NCI-H510A (cell line): ENCODE measurements around the gene VRK2.
A peak's percentile ranks its signal among the peaks of the same experiment; 100 is the strongest.

Experiments used
- DNase-seq: peaks from one replicate; lab custom pipeline; 2025; lab: John Stamatoyannopoulos, UW

VRK2 gene

DNA sequence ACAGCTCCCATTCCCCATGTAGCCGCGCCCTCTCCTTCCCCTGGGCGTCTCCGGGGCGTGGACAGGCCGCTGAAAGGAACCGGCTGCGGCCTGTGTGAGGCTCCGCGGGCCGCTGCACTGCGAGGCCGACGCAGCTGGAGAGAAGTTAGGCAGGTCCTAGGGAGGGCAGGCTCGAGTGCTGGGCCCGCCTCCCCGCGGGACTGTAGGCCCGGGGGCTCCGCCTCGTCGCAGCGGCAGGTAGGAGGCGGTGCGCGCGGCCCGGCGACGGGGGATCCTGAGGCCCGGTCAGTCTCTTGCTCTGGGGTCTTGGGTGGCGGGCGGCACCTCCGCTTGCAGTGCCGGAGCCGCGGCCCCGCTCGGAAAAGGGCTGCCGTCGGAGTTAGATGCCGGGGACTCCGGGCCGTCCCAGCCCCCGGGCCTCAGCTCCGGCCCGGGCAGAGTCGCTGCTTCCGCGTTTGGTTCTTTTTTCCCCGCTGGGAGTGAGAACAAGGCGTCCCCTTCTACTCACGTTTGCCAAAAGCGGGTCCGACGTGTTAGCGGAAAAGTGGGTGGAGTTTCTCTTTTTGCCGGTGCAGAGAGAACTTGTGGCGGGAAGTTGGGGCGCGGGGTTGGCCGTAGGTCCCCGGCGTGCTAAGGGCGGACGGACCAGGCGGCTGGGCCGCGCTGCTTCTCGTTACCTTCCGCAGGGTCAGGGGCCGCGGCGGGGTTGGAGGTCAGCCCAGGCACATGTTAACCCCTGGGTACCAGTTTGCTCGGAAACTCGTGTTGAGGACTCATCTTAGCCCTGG lies at the start of gene VRK2:
Gene VRK2 (plus strand): TSS at position 222 of the 788 bp plus-strand sequence. CDS start 2,026 bp downstream, outside the sequence.
- DNase-seq = peak; percentile 94

DNA sequence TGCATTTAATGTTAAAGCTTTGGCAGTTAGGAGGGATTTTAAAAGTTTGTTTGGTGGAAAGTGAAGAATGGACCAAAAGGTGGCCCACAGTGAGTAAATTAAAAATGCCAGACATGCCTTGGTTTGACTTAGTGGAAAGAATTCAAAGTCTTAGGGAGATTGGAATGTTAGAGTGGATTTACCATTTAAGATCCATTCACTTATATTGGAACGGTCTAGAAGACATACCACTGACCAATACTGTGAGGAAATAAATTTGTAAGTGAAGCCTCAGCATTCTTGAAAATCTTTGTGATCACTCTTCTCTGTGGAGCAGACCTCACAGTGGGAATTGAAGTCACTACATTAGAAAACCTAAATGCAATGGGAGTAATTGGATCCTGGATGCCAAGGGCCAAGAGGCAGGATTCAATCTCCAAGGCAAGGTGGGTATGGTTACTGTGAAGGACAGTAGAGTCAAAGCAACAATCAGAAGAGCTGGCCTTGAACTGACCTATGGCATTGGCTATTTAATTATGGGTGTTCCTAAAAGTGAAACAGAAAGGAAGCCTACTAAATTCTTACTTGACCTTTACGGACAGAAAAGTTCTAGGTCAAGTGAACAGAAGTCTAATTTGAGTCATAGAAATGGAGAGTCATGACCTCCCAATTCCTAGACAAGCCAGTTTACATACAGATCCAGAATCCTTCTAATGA lies 40.2 kb upstream of the VRK2 start:
- DNase-seq = no peak

DNA sequence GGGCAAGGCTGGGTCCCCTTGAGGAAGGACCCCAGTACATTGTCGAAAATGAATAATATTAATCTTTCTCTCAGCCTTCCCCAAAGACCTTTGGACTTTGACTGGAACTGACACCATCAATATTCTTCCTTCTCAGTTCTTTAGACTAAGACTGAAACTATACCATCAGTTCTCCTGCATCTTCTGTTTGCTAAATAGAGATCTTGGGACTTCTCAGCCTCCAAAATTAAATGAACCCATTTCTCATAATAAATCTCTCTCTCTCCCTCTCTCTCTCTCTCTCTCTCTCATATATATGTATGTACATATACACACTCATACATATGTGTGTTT lies 39.7 kb upstream of the VRK2 start:
- no peak for DNase-seq

DNA sequence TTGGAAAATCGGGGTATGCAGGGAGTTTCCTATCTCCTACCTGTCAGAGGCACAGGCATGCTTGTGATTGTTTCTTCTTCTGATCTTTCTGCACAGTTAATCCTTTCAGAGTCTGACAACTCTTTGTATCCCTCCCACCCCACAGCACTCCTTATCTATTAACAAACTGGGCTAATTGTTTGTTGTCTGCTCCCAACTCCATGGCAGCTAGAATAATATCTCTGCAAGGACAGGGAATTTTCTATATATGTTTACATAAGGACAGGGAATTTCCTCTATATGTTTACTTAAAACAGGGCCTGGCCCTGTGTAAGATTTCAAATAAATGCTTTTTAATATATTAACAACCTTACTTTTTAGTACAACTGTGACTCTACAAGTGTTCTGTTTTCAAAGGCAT lies 36.0 kb upstream of the VRK2 start:
- DNase-seq = no peak

DNA sequence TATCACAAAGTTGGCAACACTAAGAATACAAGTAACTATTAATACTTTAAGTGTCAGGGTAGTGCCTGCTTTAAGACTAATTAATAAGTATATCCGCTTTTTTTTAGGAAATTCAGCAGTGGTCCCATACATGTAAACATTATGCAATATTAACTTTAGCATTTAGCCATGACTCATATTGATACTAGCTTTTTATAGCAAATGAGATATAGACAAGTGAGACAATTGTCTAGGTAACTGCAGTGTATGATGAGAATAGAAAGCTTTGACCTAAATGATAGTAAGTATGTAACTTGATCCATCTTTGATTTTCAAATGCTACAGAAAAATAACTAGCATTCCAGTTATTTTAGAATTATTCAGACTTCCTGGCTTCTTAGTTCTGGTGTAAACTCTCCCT lies 27.4 kb upstream of the VRK2 start:
- no peak for DNase-seq

DNA sequence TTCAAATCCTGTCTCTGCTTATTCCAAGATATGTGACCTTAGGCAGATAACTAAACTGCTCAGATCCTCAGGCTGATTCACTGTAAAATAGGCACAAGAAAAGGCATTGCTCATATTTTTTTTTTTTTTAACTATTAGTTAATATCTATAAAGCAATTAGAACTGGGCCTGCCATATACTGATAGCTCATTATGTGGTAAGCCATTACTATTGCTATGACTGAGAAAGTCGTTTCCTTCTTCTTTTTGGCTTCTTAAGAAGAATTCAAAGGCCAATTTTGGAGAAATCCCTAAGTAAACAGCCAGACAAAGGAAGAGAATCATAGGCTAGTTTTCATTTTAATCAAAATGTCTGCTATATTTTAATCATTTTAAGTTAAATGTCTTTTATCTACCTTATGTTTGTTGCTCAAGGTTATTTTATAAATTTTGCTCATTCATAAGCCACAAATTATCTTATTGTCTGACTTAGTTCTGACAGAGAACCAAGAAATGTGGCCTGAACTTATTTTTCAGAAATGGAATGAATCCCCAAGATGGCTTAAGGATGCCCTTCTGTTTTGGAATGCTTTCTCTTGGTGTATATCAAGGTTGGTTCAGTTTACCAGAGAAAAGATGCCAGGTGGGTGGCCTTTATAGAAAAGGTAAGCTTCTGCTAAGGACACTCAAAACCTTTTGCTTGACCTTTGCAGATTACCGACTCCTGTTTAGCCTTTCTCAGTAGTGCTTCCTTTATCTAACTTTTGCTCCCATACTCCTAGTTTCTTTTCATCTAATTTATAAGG lies 21.3 kb upstream of the VRK2 start:
- DNase-seq = no peak

DNA sequence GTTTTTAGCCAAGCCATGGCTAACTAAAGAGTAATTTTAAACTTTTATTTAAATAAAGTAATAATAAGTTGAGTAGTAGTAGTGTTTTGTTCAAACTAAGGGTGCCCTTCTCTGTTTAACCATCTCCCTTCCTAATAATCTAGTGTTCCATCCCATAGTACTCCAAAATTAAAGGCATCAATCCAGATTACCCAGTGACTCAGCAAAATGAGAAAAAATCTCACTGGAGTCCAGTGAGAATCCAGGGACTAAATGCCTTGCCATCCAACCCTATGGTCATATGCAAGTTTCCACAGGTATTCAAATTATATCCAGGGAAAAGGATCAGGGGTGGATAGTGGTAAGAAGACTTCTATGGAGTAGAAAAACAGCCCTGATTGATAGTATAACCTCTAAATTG lies 19.6 kb upstream of the VRK2 start:
- no peak for DNase-seq

DNA sequence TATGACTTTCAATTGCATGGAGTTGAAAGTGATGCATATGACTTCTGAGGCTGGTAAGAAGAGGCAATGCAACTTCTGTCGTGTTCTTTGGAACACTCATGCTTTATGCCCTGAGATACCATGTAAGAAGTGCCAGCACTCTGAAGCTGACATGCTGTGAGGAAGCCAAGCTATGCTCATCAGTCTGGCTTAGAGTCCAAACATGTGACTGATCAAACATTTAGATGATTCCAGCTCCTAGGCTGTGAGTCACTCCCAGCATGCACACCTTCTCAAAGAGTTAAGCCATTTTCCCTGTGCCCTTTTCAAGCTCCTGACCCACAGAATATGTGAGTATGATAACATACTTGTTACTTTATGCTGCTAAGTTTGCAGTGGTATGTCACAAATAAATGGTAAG lies 15.8 kb upstream of the VRK2 start:
- no peak for DNase-seq

DNA sequence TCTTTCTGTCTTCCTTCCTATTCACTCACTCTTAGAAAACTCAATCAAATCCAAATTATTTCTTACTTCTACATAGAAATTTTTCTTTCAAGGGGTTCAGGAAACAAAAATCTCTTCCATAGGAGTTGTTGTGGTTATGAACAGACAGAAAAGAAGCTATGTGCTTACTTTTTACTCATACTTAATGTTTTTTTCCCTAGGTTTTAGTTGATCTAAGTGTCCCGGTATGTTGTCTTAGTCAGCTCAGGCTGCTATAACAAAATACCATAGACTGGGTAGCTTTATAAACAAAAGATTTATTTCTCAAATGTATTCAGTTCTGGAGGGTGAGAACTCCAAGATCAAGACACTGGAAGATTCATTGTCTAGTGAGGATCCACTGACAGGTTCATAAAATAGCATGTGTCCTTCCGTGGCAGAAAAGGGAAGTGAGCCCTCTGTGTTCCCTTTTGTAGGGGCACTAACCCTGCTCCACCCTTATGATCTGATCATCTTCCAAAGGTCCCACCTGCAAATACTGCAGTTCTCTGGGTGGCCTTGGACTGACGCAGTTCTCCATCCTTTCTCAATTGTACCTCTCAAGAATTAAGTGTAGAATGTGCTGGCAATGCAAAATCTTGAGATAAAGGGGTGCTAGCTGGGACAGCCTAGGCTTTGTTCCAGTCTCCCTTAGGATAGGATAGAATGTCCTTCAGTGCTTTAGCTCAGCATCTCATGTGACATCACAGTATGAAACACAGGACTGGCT lies 14.4 kb upstream of the VRK2 start:
- no peak for DNase-seq

DNA sequence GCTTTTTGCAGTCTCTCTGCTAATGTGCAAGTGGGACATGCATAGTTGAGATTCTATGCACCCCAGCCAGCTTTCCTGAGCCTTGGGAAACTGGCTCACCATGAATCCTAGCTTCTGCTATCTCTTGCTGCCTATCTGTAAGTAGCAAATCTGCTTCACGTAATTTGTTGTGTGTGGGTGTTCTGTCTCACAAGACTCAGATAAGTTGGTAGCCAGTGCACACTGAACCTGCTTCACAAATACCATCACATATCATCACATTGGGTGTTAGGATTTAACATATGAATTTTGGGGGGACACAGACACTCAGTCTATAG lies 13.9 kb upstream of the VRK2 start:
- no peak for DNase-seq

DNA sequence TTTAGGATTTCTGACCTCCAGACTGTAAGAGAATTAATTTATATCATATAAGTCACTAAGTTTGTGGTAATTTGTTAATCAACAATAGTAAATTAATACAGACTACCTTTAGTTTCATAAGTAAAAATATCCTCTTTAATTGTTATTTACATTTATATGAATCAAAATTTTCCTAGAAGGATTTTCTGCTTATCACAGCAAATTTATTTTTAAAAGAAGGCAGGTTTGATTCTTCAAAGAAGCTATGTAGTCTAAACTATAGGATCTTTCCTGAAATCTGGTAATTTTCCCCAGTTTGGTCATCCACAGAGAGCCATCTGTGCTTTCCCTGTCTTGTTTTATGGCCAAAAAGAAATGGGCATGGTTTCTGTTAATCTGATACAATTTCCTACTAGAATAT lies 13.1 kb upstream of the VRK2 start:
- DNase-seq = no peak

DNA sequence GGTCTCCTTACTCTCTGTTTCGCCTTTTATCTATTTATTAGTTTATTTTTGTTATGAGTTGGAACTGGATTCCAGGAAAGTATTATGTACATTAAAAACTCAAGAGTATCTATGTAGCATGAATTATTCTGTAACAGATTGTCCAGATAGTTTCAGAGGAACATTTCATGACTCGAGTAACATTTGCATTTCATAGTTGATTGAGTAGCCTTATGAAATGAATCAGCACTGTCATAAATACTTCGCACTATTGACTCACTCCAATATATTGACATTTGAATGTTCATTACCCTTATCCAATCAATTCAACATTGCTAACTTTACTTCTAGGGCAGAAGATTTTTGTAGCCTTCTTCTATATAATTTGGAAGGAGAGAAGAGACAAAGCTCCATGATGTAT lies 11.3 kb upstream of the VRK2 start:
- no peak for DNase-seq

DNA sequence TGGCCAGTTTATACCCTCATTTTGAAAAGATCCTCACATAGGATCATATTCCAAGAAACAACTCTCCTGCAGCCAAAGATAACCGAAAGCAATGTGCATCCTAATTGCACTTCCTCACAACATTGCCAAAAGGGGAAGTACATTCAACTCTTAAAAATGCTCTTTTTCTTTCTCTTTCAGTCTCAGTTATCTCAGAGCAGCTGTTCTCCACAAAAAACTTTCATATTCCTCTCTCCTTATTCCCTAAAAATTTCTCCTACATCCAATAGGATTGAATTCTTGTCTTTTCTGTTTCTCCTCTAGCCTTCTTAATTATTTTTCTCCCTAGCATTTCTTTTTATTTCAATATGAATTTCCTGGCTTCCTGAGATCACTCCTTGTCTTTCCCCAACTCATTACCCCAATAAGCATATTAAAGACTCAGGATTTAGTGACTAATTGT lies 7.4 kb upstream of the VRK2 start:
- no peak for DNase-seq

DNA sequence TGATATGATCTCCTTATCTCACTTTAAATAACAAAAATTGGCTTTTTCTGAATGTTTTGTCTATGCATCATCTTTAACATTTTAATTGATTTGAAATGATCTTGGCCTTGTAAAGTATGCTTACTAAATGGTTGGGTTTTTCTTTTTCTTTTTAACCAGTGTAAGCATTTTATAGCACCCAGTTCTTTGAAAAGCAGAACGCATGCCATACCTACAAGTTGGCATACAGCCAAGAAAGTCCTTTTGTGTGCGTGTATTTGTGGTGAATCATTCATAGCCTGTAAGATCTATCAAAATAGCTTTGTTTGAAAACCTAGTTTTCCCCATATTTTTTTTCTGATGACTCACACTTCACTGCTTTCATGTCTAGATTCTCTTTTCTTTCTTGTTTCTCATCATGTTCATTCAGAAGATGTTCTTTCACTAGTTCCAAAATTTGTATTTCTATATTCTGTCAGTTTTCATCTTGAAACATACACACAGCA lies 4.1 kb upstream of the VRK2 start:
- DNase-seq = peak; percentile 25

DNA sequence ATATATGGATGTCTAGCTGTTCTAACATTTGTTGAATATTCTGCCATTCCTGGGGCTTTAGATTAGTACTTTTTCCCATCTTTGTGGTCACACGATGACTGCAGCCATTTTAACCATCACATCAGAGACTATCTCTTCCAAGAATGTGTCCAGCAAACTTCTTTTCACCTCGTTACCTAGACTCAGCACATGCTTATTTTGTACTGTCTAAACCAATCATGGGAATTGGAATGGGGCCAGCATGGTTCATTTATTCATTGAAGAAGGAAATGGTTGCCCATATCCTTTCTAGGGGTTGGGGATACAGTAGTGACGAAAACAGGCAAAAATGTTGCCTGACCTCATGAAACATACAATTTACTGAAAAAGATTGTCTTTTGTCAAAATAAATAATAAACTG lies 2.5 kb upstream of the VRK2 start:
- no peak for DNase-seq

DNA sequence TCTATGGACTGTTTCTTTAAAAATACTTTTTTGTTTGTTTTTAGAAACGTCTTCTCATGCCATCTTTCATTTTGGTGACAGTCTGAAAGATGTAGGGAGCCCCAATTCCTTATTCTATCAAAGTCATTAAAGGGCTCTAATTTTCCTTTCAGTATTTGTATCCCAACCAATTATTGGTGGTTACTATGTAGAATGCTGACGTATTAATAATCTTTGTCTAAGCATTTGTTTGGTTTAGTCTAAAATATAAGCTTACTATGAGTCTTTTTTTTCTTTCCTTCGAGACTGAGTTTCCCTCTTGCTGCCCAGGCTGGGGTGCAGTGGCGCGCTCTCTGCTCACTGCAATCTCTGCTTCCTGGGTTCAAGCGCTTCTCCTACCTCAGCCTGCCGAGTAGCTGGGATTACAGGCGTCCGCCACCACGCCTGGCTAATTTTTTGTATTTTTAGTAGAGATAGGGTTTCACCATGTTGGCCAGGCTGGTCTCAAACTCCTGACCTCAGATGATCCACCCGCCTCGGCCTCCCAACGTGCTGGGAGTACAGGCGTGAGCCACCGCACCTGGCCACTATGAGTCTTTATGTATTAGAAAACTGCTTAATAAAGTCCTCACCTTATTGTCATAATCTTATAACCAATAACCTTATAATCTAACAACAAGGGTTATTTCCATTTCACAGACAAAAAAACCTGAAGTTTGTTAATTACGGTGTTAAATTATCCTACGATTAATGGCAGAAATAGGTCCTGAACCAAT lies 849 bp upstream of the VRK2 start:
- DNase-seq = no peak

DNA sequence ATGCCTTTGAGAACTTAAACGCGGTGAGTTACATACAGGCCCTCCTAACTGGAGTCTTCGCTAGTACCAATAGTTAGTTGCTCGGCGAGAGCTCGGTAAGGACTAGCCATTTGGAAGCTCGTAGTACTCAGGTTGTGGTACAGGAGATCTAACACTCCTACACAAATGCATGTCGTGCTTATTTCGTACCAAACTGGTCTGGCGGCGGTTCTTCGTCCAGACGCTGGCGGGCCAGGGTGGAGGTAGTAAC lies 346 bp upstream of the VRK2 start:
- DNase-seq = no peak

DNA sequence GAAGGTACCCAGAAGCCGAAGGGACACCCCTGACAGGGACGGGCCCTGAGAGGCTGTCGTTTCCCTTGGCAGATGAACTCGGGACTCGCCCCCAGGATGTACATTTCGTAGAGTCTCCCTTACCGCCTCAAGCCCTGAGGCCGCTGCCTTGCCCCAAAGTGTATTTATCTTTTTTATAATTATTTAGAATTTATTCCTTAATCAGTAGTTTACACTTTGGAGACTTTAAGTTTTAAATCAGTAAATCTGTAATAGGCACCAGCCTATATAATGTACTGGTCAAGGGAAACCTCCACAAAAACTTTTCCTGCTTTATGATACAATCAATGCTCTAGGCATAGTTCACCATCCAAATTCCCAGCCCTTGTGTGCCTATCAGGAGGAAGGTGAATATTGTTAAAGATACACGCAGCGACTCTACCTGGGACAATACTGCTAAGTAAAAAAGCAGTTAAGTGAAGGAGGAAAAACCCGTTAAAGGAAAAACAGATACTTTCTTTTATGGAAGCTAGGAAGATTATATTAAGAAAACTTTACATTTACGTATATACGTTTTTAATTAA lies 848 bp downstream of the VRK2 start:
- no peak for DNase-seq

DNA sequence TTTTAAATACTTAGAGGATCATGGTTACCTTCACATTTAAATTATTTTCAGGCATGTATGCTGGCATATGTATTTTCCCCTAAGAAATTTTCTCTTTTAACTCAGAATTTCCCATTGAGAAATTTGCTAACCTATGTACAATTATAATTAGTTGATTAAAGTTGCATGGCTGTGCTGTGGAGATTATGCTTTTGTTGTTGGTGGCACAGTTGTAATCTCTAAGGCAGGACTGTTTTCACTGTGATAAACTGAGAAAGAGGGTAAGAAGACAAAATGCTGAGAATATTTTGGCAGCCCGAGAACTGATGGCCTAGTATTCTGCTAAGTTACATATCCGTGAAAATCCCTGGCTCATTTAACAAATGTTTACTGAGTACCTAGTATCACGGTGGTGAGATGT lies 1.4 kb downstream of the VRK2 start:
- no peak for DNase-seq

DNA sequence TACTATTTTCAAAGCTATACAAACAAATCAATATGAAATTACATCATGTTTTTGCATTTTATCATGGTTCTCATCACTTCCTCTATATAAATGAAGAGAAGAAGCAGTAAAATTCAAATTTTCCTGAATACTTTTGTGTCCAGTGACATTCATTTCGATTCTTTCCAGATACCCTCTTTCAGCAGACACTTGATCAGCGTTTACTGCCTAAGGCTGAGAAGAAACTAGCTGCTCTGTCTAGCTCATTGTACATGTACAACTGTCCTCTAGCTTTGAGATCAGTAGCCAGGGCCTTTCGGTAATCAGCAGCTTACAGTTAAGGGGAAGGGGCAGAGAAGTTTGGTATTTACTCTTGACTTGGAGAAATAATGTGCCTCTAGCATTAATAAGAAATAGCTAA lies 4.8 kb downstream of the VRK2 start:
- DNase-seq = no peak

DNA sequence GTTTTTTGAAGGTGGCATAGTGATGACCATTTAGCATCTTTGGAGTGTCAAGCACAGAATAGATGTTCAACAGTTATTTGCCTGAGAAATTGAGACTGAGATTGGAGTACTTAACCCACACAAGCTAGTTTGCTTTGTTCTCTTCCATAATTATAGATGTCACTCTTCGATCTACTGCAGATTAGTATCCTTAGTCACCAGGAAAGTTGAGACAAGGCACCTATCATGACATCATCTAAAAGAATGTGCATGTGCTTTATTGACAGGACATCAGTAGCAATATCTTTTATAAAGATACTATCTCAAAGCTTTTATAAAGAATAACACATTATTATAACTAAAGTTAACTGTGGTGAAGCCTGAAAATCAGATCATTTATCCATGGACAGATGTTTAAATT lies 6.4 kb downstream of the VRK2 start:
- no peak for DNase-seq

DNA sequence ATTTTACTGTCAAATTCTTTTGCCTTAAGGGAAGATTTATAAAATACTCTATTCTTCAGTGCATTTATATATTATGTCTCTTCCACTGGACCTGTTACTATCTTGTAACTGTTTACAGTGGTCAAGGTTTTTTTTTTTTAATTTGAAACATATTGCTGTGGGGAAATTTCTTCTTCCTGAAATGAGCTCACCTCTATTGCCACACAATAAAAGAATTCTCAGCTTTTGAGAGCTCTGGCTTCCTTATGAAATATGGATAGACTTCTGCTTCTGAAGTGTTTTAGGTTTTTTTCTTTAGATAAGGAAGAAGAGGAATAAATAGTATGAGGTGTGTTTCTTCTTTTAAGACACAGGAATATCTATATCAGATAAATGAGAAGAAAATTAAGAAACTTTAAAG lies 7.7 kb downstream of the VRK2 start:
- DNase-seq = no peak
